ENCODE measurements around the gene OTX1. TPM values are rescaled to one million over a fixed set of nuclear protein-coding genes. Genes with fewer than 3 reads are reported as not detected.

Gene OTX1
- total RNA-seq, 1 donor, result not detected

- Histone ChIP-seq H3K36me3 (ENCODE audit: insufficient read depth, low read length) (no peaks in the 10 kb centered on the region), H3K27ac (ENCODE audit: low read depth, low read length) (no peak overlapping the region), H4K20me1 (ENCODE audit: insufficient read depth, low read length) (no peaks in the 10 kb centered on the region), H3K4me1 (ENCODE audit: insufficient read depth, low read length) (no peaks in the 10 kb centered on the region), H3K4me3 (ENCODE audit: insufficient read depth, low read length) (no peak overlapping the region), H3K9me3 (ENCODE audit: low read depth, low read length) (no peaks in the 10 kb centered on the region), H3K79me2 (ENCODE audit: insufficient read depth, low read length) (no peaks in the 10 kb centered on the region), H3K4me2 (ENCODE audit: insufficient read depth, low read length) (no peak overlapping the region), H3K27me3 (ENCODE audit: insufficient read depth, low read length) (peaks cover 4% of the 10 kb centered on the region), H2AFZ (ENCODE audit: low read length) (no peak overlapping the region)
- TF ChIP-seq CTCF (IDR thresholded peaks at IDR 0.05; ENCODE audit: extremely low read depth, low read depth, low read length), result peak; percentile 58
- DNase-seq (ENCODE audit: insufficient read length, low spot score, missing footprints), result peak; percentile 25
Measured at GRCh38 chr2:63078852-63079606, 28.4 kb downstream of the OTX1 start.

GRCh38 chr2:63081404-63081803 lies 30.8 kb downstream of the OTX1 start:
- Histone ChIP-seq H3K79me2 (ENCODE audit: insufficient read depth, low read length) (no peaks in the 10 kb centered on the region), H3K4me2 (ENCODE audit: insufficient read depth, low read length) (no peak overlapping the region), H3K27me3 (ENCODE audit: insufficient read depth, low read length) (no peaks in the 10 kb centered on the region), H3K4me3 (ENCODE audit: insufficient read depth, low read length) (no peak overlapping the region), H3K27ac (ENCODE audit: low read depth, low read length) (no peak overlapping the region), H2AFZ (ENCODE audit: low read length) (no peak overlapping the region), H4K20me1 (ENCODE audit: insufficient read depth, low read length) (no peaks in the 10 kb centered on the region), H3K9me3 (ENCODE audit: low read depth, low read length) (no peaks in the 10 kb centered on the region), H3K4me1 (ENCODE audit: insufficient read depth, low read length) (no peaks in the 10 kb centered on the region), H3K36me3 (ENCODE audit: insufficient read depth, low read length) (no peaks in the 10 kb centered on the region)
- no peak for TF ChIP-seq CTCF (IDR thresholded peaks at IDR 0.05; ENCODE audit: extremely low read depth, low read depth, low read length)
- DNase-seq (ENCODE audit: insufficient read length, low spot score, missing footprints), result no peak

GRCh38 chr2:63086687-63087086 lies 36.1 kb downstream of the OTX1 start:
- Histone ChIP-seq H3K4me3 (ENCODE audit: insufficient read depth, low read length) (no peak overlapping the region), H3K27ac (ENCODE audit: low read depth, low read length) (no peak overlapping the region), H2AFZ (ENCODE audit: low read length) (no peak overlapping the region), H4K20me1 (ENCODE audit: insufficient read depth, low read length) (no peaks in the 10 kb centered on the region), H3K79me2 (ENCODE audit: insufficient read depth, low read length) (no peaks in the 10 kb centered on the region), H3K27me3 (ENCODE audit: insufficient read depth, low read length) (peaks cover 3% of the 10 kb centered on the region), H3K9me3 (ENCODE audit: low read depth, low read length) (no peaks in the 10 kb centered on the region), H3K36me3 (ENCODE audit: insufficient read depth, low read length) (no peaks in the 10 kb centered on the region), H3K4me1 (ENCODE audit: insufficient read depth, low read length) (no peaks in the 10 kb centered on the region), H3K4me2 (ENCODE audit: insufficient read depth, low read length) (no peak overlapping the region)
- no peak for TF ChIP-seq CTCF (IDR thresholded peaks at IDR 0.05; ENCODE audit: extremely low read depth, low read depth, low read length)
- DNase-seq (ENCODE audit: insufficient read length, low spot score, missing footprints), result no peak

GRCh38 chr2:63092401-63092800 lies 41.8 kb downstream of the OTX1 start:
- no peak overlapping the region for H3K4me3 ChIP-seq (ENCODE audit: insufficient read depth, low read length)
- TF ChIP-seq CTCF (IDR thresholded peaks at IDR 0.05; ENCODE audit: extremely low read depth, low read depth, low read length), result no peak
- no peaks in the 10 kb centered on the region for H3K27me3 ChIP-seq (ENCODE audit: insufficient read depth, low read length)

More at GRCh38 chr2:63092401-63092800, 41.8 kb downstream of the OTX1 start:
- no peaks in the 10 kb centered on the region for H4K20me1 ChIP-seq (ENCODE audit: insufficient read depth, low read length)
- no peaks in the 10 kb centered on the region for H3K36me3 ChIP-seq (ENCODE audit: insufficient read depth, low read length)
- H3K27ac ChIP-seq (ENCODE audit: low read depth, low read length), result no peak overlapping the region
- H3K9me3 ChIP-seq (ENCODE audit: low read depth, low read length), result no peaks in the 10 kb centered on the region
- no peaks in the 10 kb centered on the region for H3K4me1 ChIP-seq (ENCODE audit: insufficient read depth, low read length)
- H3K4me2 ChIP-seq (ENCODE audit: insufficient read depth, low read length), result no peak overlapping the region
- no peak overlapping the region for H2AFZ ChIP-seq (ENCODE audit: low read length)
- DNase-seq (ENCODE audit: insufficient read length, low spot score, missing footprints), result no peak
- no peaks in the 10 kb centered on the region for H3K79me2 ChIP-seq (ENCODE audit: insufficient read depth, low read length)

Measured in osteoblast (primary cell).